K562 (cell line): ENCODE measurements around the gene EMID1. TPM values are rescaled to one million over a fixed set of nuclear protein-coding genes. Genes with fewer than 3 reads are reported as not detected.
A peak's percentile ranks its signal among the peaks of the same experiment; 100 is the strongest.

Source experiments
- ATF1 ChIP-seq, 2 experiments: fragments of 450-650 bp in 1 of 2; IDR thresholded peaks; 2 replicates each; pipeline ENCODE4 v1.6.1; 2016; ENCODE audit warnings: missing compliant biosample characterization in 1 of 2, missing genetic modification characterization in 1 of 2
- BRD9 ChIP-seq: fragments of 450-650 bp; IDR thresholded peaks from 2 replicates; pipeline ENCODE4 v1.6.1; 2018; ENCODE audit warnings: low read depth; ENCODE audit not compliant: partially characterized antibody
- GMEB1 ChIP-seq: fragments of 250-450 bp; sonication (Bioruptor Pico); IDR thresholded peaks from 2 replicates; pipeline ENCODE4 v1.4.0; 2020; ENCODE audit warnings: mild to moderate bottlenecking
- HDAC3 ChIP-seq: fragments of 450-650 bp; IDR thresholded peaks from 2 replicates; pipeline ENCODE4 v1.6.1; 2018; ENCODE audit warnings: borderline replicate concordance, mild to moderate bottlenecking, moderate library complexity; ENCODE audit not compliant: partially characterized antibody
- HDAC8 ChIP-seq: fragments of 450-650 bp; IDR thresholded peaks from 2 replicates; pipeline ENCODE4 v1.6.1; 2016; ENCODE audit warnings: mild to moderate bottlenecking, missing genetic modification characterization, moderate library complexity, missing compliant biosample characterization
- MLLT1 ChIP-seq, 2 experiments: fragments of 450-650 bp; IDR thresholded peaks; 2 replicates each; pipeline ENCODE4 v1.6.1; 2016
- NFRKB ChIP-seq: fragments of 450-650 bp; IDR thresholded peaks from 2 replicates; pipeline ENCODE4 v1.6.1; 2016; ENCODE audit warnings: low read depth
- NR2C2 ChIP-seq, 2 experiments: fragments of 200-800 bp in 1 of 2; sonication (Bioruptor generic) in 1 of 2; sonication (generic) in 1 of 2; formaldehyde crosslinking in 1 of 2; IDR thresholded peaks; 2 replicates each; pipeline versions ENCODE4 v1.6.1 to v1.8.0; 2016 to 2022; ENCODE audit warnings: mild to moderate bottlenecking in 1 of 2, missing compliant biosample characterization in 1 of 2, missing genetic modification characterization in 1 of 2, missing genetic modification reagents in 1 of 2
- PHF8 ChIP-seq: fragments of 200-600 bp; sonication (generic); IDR thresholded peaks from 2 replicates; pipeline ENCODE4 v1.6.1; 2012; ENCODE audit warnings: mixed run types, mild to moderate bottlenecking, inconsistent platforms, low read length, moderate library complexity, borderline replicate concordance
- PKNOX1 ChIP-seq: fragments of 450-650 bp; IDR thresholded peaks from 2 replicates; pipeline ENCODE4 v1.6.1; 2016
- RBBP5 ChIP-seq: fragments of 200-600 bp; sonication (generic); IDR thresholded peaks from 2 replicates; pipeline ENCODE4 v1.6.1; 2012; ENCODE audit warnings: borderline replicate concordance, mild to moderate bottlenecking, low read length, control low read depth, inconsistent platforms; ENCODE audit not compliant: insufficient read depth, poor library complexity, severe bottlenecking
- TARDBP ChIP-seq: fragments of 450-650 bp; IDR thresholded peaks from 2 replicates; pipeline ENCODE4 v1.6.1; 2016
- TCF15 ChIP-seq: fragments of 250-450 bp; sonication (Bioruptor Pico); IDR thresholded peaks from 2 replicates; pipeline ENCODE4 v1.8.0; 2022; ENCODE audit warnings: moderate library complexity, mild to moderate bottlenecking, inconsistent platforms
- TSHZ1 ChIP-seq: fragments of 250-450 bp; sonication (Bioruptor Pico); IDR thresholded peaks from 2 replicates; pipeline ENCODE4 v1.4.0; 2020; ENCODE audit warnings: mild to moderate bottlenecking, moderate library complexity
- XRCC5 ChIP-seq: fragments of 200-400 bp; formaldehyde crosslinking; IDR thresholded peaks from 2 replicates; pipeline ENCODE4 v1.6.1; 2017; ENCODE audit warnings: low read depth, mild to moderate bottlenecking, low read length
- ZBTB7A ChIP-seq: IDR thresholded peaks from 2 replicates; pipeline ENCODE4 v1.6.1; 2011; ENCODE audit warnings: low read depth, mild to moderate bottlenecking, low read length, moderate library complexity, borderline replicate concordance; ENCODE audit not compliant: control insufficient read depth
- ZEB2 ChIP-seq: fragments of 450-650 bp; IDR thresholded peaks from 2 replicates; pipeline ENCODE4 v1.6.1; 2016
- polyA plus RNA-seq, 8 experiments: library from polyadenylated mRNA; depleted of rRNA in 4 of 8; stranded (reverse) in 5 of 8; unstranded in 3 of 8; fragments of >200 nt; fragmentation: Nextera tagmentation in 2 of 8; fragmentation: Illumina TruSeq in 1 of 8; extraction: Ambion mirVana in 2 of 8; extraction: Trizol in 1 of 8; gene quantifications; 2 replicates each; pipeline versions ENCODE4 v1.2.1 to v1.2.3, GENCODE V29; 2011 to 2014; ENCODE audit warnings: inconsistent platforms in 1 of 8, missing spikeins in 1 of 8
- total RNA-seq, 7 experiments: library from RNA; depleted of rRNA in 6 of 7; stranded (reverse); fragments of >200 nt in 6 of 7; fragmentation: Illumina TruSeq in 2 of 7; extraction: Trizol in 2 of 7; gene quantifications; 2 replicates each; pipeline versions ENCODE4 v1.2.1 to v1.2.3, GENCODE V29; 2011 to 2021; ENCODE audit warnings: low replicate concordance in 1 of 7

EMID1 gene
- total and polyA plus RNA-seq, 9 of the 15 experiments (the other 6 are each of a cell fraction or from before 2014, with no cell fraction given), result 0.15 to 7.2 (median 2.7) TPM

DNA sequence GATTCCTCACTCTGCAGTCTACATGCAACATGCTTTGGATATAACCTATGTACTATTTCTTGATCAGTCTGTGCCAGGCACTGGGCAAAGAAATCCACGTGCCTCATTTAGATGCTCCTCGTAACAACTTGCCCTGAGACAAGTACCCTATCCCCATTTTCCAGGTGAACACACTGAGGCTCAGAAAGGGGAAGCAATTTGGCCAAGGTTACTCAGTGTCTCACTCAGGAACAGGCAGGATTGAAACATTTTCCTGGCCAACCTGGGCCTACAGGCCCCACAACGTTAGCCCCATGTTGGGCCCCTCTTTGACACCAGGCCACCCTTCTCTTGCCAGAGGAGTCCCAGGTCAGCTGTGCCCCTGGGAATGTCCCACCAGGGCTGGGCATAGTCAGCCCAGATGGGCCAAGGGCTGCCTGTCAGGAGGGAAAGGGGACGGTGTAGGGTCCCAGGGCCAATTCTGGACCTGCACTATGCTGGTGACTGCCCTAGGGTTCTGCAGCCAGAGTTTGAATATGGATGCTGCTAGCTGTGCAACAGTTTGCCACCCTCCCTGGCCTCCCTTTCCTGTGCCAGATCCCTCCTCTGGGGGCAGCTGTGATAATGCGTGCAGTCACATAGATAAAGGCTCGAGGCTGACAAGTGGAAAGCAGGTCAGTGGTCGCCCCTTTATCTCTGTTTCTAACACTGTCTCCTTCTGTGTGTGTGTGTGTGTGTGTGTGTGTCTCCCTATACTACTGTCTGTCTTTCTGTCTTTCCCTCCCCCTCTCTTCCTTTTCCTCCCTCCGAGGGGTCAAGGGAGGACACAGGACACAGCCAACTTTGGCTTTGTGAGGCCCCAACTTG, 10.4 kb upstream of the EMID1 start (continued):
- peak; percentile 81; the same call in 1 of the 2 replicates for TF ChIP-seq TCF15 (CRISPR knock-in tag)
- TF ChIP-seq ZEB2, result peak; percentile 70
- TF ChIP-seq TSHZ1 (CRISPR knock-in tag), result 0 out of 2 replicates have a peak, but pooled peaks have one; percentile 30
- TF ChIP-seq NR2C2 (CRISPR knock-in tag; IDR thresholded peaks at IDR 0.05), result no peak
- peak; percentile 41; the same call in 1 of the 2 replicates for TF ChIP-seq NR2C2 (tag; IDR thresholded peaks at IDR 0.05)
- 0 out of 2 replicates have a peak, but pooled peaks have one; percentile 23 for TF ChIP-seq TARDBP
- TF ChIP-seq RBBP5, result no peak
- peak; percentile 49 for TF ChIP-seq BRD9
- peak; percentile 64; the same call in 1 of the 2 replicates for TF ChIP-seq ZBTB7A
- no peak for TF ChIP-seq PHF8
- TF ChIP-seq HDAC8, result peak; percentile 68; the same call in 1 of the 2 replicates
- peak; percentile 5; the same call in 1 of the 2 replicates for TF ChIP-seq GMEB1
- TF ChIP-seq XRCC5, result no peak
- TF ChIP-seq MLLT1 (IDR thresholded peaks at IDR 0.05), result peak; percentile 43 to 70; a peak in 3 of 4 replicates
- peak; percentile 89 for TF ChIP-seq PKNOX1
- peak; percentile 83 for TF ChIP-seq HDAC3
- no peak for TF ChIP-seq ATF1 (CRISPR knock-in tag; IDR thresholded peaks at IDR 0.05)
- peak; percentile 67 for TF ChIP-seq ATF1 (tag; IDR thresholded peaks at IDR 0.05)
- peak; percentile 16; the same call in 1 of the 2 replicates for TF ChIP-seq NFRKB
